ENCODE data around the gene DBR1. TPM values are rescaled to one million over a fixed set of nuclear protein-coding genes. Genes with fewer than 3 reads are reported as not detected.

The DBR1 gene
- total RNA-seq, 1 experiment from 2014 or later, result 18.4 TPM

- Histone ChIP-seq H3F3A (ENCODE audit: insufficient read depth, low read depth) (0 out of 2 replicates have a peak, but pooled peaks cover 5% of the 10 kb centered on the region), H3K27ac (no peak overlapping the region), H3K27me3 (ENCODE audit: insufficient read depth, low read depth) (no peaks in the 10 kb centered on the region), H3K36me3 (ENCODE audit: low read depth) (no peaks in the 10 kb centered on the region), H2AFZ (no peak overlapping the region), H3K4me3 (no peak overlapping the region), H3K79me2 (ENCODE audit: low read depth) (peaks cover 78% of the 10 kb centered on the region), H4K20me1 (ENCODE audit: insufficient read depth) (peaks cover 58% of the 10 kb centered on the region), H3K9me2 (ENCODE audit: insufficient read depth) (no peaks in the 10 kb centered on the region), H3K4me2 (no peak overlapping the region), H3K9me3 (ENCODE audit: insufficient read depth, low read depth) (no peaks in the 10 kb centered on the region), H3K4me1 (replicated peaks; ENCODE audit: insufficient read depth) (no peaks in the 10 kb centered on the region)
- intact Hi-C loops (cut with micrococcal nuclease; ENCODE audit: unreplicated experiment), result no loop called here
- no peak for DNase-seq
- POLR2A ChIA-PET (ENCODE audit: unreplicated experiment), result no interaction called here
- TF ChIP-seq CTCF (conservative IDR thresholded peaks at IDR 0.05), result no peak
- CTCF ChIA-PET, result no interaction called here
- no TSS peak for BruUV-seq (replicated peaks)
Observed at GRCh38 chr3:138197058-138197457, 22.3 kb upstream of the DBR1 start.

GRCh38 chr3:138196023-138196422 lies 21.3 kb upstream of the DBR1 start:
- H2AFZ ChIP-seq, result no peak overlapping the region
- H3K36me3 ChIP-seq (ENCODE audit: low read depth), result no peaks in the 10 kb centered on the region; the same call in 1 of the 2 replicates
- BruUV-seq (replicated peaks), result no TSS peak
- no peak for TF ChIP-seq EZH2 (IDR thresholded peaks at IDR 0.05; ENCODE audit: low read depth)
- H3K4me1 ChIP-seq (replicated peaks; ENCODE audit: insufficient read depth), result no peaks in the 10 kb centered on the region
- no peak for DNase-seq
- CTCF ChIA-PET, result no interaction called here
- 0 out of 2 replicates have a peak, but pooled peaks cover 5% of the 10 kb centered on the region for H3F3A ChIP-seq (ENCODE audit: insufficient read depth, low read depth)
- intact Hi-C loops (cut with micrococcal nuclease; ENCODE audit: unreplicated experiment), result no loop called here
- no peaks in the 10 kb centered on the region for H3K27me3 ChIP-seq (ENCODE audit: insufficient read depth, low read depth)
- no peaks in the 10 kb centered on the region for H3K9me3 ChIP-seq (ENCODE audit: insufficient read depth, low read depth)
- no peak overlapping the region for H3K4me2 ChIP-seq
- no peaks in the 10 kb centered on the region for H3K9me2 ChIP-seq (ENCODE audit: insufficient read depth)
- H4K20me1 ChIP-seq (ENCODE audit: insufficient read depth), result peaks cover 55% of the 10 kb centered on the region
- H3K4me3 ChIP-seq, result no peak overlapping the region
- peaks cover 78% of the 10 kb centered on the region for H3K79me2 ChIP-seq (ENCODE audit: low read depth)
- no peak overlapping the region for H3K27ac ChIP-seq
- POLR2A ChIA-PET (ENCODE audit: unreplicated experiment), result no interaction called here

GRCh38 chr3:138195481-138195880 lies 20.8 kb upstream of the DBR1 start:
- Histone ChIP-seq H3K4me3 (no peak overlapping the region), H3K4me1 (replicated peaks; ENCODE audit: insufficient read depth) (no peaks in the 10 kb centered on the region), H3F3A (ENCODE audit: insufficient read depth, low read depth) (0 out of 2 replicates have a peak, but pooled peaks cover 5% of the 10 kb centered on the region), H3K27ac (no peak overlapping the region), H3K27me3 (ENCODE audit: insufficient read depth, low read depth) (no peaks in the 10 kb centered on the region), H4K20me1 (ENCODE audit: insufficient read depth) (peaks cover 59% of the 10 kb centered on the region), H3K79me2 (ENCODE audit: low read depth) (peaks cover 78% of the 10 kb centered on the region), H3K36me3 (ENCODE audit: low read depth) (no peaks in the 10 kb centered on the region; the same call in 1 of the 2 replicates), H3K9me2 (ENCODE audit: insufficient read depth) (no peaks in the 10 kb centered on the region), H3K9me3 (ENCODE audit: insufficient read depth, low read depth) (no peaks in the 10 kb centered on the region), H3K4me2 (no peak overlapping the region), H2AFZ (no peak overlapping the region)
- ChIA-PET CTCF (no interaction called here), POLR2A (ENCODE audit: unreplicated experiment) (no interaction called here)
- TF ChIP-seq CTCF (conservative IDR thresholded peaks at IDR 0.05), result no peak
- TF ChIP-seq EZH2 (IDR thresholded peaks at IDR 0.05; ENCODE audit: low read depth), result no peak
- BruUV-seq (replicated peaks), result no TSS peak
- intact Hi-C loops (cut with micrococcal nuclease; ENCODE audit: unreplicated experiment), result no loop called here
- DNase-seq, result no peak
